HUDEP-2 (cell line): Measurements from ENCODE around the gene PHACTR1.

Source experiments
- DNase-seq, 76 experiments: peaks; one replicate each; lab custom pipeline; 2025; ENCODE audit not compliant: unreplicated experiment in 76 of 76; lab: John Stamatoyannopoulos, UW

The PHACTR1 gene

GRCh38 chr6:13049666-13050254, 333.2 kb downstream of the PHACTR1 start:
- peak in 1 of 76 experiments; percentile 7 for DNase-seq

GRCh38 chr6:13053006-13053461, 336.5 kb downstream of the PHACTR1 start:
- DNase-seq, result no peak

- DNase-seq, result no peak
Measured at GRCh38 chr6:13058051-13058450, 341.5 kb downstream of the PHACTR1 start.

GRCh38 chr6:13059026-13059425, 342.5 kb downstream of the PHACTR1 start:
- no peak for DNase-seq

- no peak for DNase-seq
Measured at GRCh38 chr6:13063300-13063918, 346.8 kb downstream of the PHACTR1 start.

- no peak for DNase-seq
Measured at GRCh38 chr6:13065581-13065980, 349.0 kb downstream of the PHACTR1 start.

GRCh38 chr6:13066050-13066449, 349.5 kb downstream of the PHACTR1 start:
- no peak for DNase-seq

GRCh38 chr6:13066820-13067219, 350.3 kb downstream of the PHACTR1 start:
- DNase-seq, result no peak

GRCh38 chr6:13068586-13069210, 352.1 kb downstream of the PHACTR1 start:
- no peak for DNase-seq

GRCh38 chr6:13071550-13072345, 355.2 kb downstream of the PHACTR1 start:
- DNase-seq, result no peak

GRCh38 chr6:13072686-13073347, 356.2 kb downstream of the PHACTR1 start:
- DNase-seq, result no peak

- no peak for DNase-seq
Measured at GRCh38 chr6:13074415-13075140, 358.0 kb downstream of the PHACTR1 start.

- no peak for DNase-seq
Measured at GRCh38 chr6:13075141-13075845, 358.7 kb downstream of the PHACTR1 start.

GRCh38 chr6:13076575-13076974, 360.0 kb downstream of the PHACTR1 start:
- DNase-seq, result no peak

- DNase-seq, result no peak
Measured at GRCh38 chr6:13077117-13077516, 360.6 kb downstream of the PHACTR1 start.

- no peak for DNase-seq
Measured at GRCh38 chr6:13079096-13079723, 362.6 kb downstream of the PHACTR1 start.

- no peak for DNase-seq
Measured at GRCh38 chr6:13080462-13081188, 364.1 kb downstream of the PHACTR1 start.

- DNase-seq, result no peak
Measured at GRCh38 chr6:13081189-13081563, 364.6 kb downstream of the PHACTR1 start.
